Ureter (tissue), 1 donor: ENCODE results near the gene HMGXB3. TPM values are rescaled to one million over a fixed set of nuclear protein-coding genes. Genes with fewer than 3 reads are reported as not detected.

Source experiments
- DNase-seq: peaks from one replicate; pipeline ENCODE4 v3.0.0-alpha.2; 2020; ENCODE audit warnings: low spot score
- total RNA-seq: library from RNA; stranded (reverse); gene quantifications from one replicate; pipeline ENCODE4 v1.2.4, GENCODE V29; 2023
- donor health status: DM: yes; HTN: yes; CAD: no.

The HMGXB3 gene
- total RNA-seq, 1 donor from 2014 or later = 51.0 TPM

DNA sequence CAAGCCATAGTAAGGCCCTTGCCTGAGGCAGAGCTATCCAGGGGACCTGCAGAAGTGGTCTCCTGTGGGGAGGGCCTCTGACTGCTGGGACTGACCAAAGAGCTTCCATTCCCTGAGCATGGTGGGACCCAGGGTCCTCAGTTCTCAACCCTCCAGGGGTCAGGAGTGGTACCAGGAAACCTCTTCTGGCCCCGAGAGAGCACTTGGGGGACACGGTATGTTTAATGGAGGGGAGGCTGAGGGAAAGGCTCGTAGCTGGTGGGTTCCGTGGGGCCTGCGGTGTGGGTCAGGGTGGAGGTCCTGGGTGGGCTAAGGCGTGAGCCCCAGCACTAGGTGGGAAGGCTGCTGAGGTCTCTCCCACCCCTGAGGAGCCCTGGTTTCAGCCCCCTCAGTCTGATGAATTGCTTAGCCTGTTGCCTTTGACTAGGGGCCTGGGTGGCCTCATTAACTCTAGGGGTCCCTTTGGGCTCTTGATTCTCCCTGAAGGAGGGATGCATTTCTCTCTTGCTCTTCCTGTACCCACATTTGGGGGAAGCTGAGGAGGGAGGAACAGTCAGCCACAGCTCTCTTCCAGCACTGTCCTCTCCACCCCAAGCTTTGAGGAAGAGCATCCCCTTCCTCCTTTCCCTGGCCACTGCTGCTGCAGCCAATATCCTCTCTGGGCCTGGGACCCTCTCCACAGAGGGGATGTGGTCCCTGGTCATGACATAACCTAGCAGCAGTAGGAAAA is 51.9 kb downstream of the HMGXB3 start:
- DNase-seq = no peak

DNA sequence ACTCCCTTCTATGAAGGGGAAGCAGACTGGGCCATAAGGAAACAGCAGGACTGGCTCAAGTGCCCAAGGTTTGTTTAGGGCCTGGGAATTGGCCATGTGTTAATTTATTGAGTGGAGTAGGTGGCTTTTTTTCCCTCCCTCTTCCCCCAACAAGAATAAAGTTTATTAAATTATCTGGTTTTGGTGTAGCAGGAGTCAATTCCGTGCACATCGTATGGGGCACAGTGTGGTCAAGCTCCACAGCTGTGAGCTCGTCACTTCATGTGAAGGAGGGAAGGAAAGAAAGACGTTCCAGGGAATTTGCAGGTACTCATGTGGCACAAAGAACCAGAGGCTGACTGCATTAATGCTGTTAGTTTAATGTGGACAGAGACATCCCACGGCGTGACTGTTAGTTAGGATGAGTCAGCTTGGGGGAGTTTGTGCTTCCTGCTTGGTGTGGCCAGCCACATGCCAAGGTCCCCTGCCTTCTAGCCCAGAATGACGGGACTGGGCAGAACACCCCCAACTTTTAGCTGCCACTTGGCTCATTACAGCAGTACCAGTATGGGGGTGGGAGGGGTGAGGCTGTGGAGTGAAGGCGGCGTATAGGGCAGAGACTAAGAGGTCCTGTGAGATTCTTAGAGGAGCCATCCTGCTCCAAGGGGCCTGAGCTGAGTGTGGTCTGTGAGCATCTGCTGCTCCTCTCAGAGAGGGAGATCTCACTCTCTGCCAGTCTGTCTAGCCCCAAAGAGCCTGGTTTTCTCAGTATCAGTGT is 52.6 kb downstream of the HMGXB3 start:
- no peak for DNase-seq

DNA sequence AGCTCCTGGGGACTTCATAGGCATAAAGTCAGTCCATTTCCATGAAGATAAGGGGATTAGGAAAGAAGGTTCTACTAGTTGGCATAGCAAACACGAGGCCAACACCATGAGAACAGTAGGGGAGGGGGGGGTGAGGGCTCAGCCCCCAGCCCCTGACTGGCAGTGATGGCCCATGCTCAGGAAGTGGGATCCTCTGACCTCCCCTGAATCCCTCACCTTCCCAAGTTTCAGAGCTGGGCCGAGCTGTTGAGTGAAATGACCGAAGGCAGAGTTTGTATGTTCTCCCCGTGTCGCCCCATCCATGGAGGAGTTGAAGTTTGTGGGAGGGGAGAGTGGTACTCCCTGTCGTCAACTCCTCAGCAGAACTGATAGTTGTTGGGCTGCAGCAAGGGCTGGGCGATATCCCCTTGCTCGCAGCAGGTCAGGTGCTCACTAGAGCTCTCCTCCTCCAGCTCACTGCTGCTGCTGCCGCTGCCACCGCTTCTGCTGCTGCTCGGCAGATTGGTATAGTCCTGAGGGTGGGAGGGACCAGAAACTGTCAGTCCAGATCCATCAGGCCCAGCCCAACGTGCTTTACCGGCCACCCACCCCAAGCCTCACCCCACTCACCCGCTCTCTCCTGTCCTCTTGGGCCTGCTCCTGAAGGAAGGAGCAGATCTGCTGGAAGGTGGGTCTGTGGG is 53.3 kb downstream of the HMGXB3 start:
- DNase-seq = no peak

DNA sequence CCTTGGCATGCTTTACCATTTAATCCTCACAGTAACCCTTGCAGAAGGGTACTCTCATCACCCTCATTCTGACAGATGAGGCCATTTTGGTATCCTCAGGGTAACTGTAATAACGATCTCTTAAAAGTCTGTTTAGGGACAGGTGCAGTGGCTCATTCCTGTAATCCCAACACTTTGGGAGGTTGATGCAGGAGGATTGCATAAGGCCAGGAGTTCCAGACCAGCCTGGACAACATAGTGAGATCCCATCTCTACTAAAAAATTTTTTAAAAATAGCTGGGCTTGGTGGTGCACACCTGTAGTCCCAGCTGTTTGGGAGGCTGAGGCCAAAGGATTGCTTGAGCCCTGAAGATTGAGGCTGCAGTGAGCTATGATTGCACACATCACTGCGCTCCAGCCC is 54.0 kb downstream of the HMGXB3 start:
- no peak for DNase-seq

DNA sequence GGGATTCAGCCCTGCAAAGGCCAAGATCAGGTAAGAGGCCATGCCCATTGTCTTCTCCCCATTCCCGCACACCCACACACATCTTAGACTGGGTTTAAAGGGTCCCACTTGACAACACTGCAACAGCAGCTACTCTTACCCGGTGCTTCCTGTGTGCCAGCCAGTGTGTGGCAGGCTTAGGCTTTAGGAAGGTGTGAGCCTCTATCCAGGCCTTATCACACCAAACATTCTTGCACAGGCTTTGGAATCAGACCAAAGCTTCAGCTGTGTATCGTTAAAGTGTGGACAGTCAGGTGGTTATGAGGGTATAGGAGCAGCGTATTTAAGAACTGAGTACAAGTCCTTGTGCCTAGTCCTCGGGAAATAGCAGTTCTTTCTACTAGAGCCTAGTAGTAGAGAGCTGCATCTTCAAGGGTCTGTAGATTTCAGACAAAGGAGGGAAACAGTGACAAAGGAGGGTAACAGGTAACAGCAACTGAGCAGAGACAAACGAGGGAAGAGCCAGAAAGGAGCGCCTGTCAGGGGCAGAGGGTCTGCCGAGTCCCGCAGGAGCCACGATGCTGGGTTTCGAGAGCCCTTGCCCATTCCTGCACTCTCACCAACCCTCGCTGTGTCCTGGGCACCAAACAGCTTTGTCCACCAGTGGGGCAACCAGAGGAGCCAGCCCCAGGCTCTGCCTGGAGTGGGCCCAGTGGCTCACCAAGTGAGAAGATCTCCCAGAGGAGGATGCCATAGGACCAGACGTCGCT is 55.0 kb downstream of the HMGXB3 start:
- no peak for DNase-seq

DNA sequence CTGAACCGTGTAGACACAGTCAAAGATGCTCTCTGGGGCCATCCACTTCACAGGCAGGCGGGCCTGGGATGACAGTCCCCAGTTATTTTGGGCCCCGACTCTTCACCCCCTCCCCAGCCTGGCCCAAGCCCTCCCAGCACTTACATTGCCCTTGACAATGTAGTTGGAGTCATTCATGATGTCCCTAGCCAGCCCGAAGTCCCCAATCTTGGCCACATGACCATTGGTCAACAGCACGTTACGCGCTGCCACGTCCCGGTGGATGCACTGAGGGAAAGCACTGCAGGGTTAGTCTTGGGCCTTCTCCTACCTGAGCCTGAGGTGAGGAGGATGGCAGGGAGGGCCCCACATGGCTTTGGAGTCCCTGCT is 55.5 kb downstream of the HMGXB3 start:
- no peak for DNase-seq

DNA sequence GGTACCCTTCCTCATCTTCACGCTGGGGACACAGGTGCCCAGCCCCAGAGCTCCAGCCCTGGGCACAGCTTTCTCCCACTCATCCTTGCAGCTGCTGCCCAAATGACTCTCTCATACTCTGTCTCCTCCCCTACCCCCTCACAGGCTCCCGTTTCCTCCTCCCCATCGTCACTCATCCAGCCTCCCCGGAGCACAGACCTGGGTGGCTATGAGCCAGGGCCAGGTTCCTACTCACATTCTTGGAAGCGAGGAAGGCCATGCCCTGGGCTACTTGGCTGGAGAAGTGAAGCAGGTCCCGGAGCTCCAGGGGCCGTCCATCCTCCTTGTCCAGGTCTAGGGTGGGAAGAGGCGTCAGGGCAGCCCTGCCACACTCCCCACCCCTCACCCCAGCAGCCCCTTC is 56.5 kb downstream of the HMGXB3 start:
- DNase-seq = no peak

DNA sequence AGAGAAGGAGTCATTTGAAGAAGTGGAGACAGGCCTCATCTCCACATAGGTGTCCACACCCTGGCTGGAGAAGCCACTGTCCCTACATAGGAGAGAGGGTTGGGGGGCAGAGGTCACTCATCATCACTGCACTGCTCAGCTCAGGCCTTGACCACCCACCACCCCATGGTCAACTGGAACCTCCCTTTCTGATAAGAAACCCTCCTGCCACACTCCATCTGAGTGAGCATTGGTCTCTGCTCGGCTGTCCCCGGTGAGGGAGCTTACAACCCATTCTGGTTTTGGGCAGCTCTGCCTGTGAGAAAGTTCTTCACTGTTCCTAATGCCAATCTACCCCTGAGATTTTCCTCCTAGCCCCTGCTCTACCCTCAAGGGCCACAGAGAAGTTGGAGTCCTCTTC is 57.0 kb downstream of the HMGXB3 start:
- DNase-seq = no peak

DNA sequence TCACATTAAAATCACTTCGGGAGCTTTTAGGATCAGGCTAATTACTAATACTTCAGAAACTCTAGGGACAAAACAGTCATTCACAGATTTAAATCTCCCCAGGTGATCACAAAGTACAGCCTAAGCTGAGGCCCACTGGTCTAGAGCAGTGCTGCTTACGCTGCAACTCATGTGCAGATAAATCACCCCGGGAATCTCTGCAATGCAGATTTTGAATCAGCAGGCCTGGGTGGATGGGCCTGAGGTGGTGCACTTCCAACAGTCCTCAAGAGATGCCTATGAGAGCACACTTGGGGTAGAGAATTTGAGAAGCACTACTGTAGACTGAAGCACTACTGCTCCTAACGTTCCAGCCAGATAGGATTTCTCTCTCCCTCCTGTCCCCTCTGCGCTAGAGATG is 57.5 kb downstream of the HMGXB3 start:
- no peak for DNase-seq

DNA sequence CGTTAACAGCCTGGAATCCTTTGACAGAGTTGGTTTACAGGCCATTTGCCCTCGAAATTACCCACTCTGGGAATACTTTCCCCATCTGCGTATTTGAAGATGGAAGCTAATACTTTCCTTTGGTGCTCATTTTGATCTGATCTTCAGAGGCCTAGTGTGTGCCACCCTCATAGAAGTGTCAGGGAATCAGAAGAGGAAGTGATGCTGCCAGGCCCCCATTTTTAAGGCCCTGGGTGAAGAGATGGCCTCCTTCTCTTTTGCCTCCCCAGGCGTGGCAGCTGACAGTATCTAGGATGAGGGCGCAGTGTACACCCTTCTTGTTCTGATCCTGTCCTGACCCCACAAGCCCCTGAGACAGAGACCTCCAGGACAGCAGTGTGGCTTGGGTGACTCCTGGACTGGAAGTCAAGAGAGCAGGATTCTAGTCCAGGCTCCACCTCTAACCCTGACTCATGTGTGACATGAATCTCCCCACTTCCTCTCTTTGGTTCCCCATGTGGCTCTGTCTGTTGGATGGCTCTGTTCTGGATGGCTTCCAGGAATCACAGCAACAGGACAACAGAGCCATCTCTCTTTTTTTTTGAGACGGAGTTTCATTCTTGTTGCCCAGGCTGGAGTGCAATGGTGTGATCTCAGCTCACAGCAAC is 58.1 kb downstream of the HMGXB3 start:
- DNase-seq = no peak

DNA sequence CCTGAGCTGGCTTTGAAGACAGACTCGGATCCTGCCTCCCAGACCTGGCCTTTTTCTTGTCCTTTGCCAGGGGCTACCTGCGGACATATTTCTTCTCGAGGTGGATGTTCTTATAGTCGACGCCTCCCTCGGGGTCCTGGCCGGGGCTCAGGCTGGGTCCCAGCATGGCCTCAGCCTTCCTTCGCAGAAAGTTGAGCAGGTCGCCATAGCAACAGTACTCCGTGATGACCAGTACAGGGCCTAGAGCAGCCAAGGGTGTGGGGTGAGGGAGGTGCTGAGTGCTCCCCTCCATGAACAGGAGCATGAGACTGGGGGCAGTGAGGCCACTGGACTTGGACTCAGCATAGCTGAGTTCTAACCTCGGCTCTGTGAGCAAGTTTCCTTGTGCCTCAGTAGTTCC is 59.1 kb downstream of the HMGXB3 start:
- DNase-seq = no peak

DNA sequence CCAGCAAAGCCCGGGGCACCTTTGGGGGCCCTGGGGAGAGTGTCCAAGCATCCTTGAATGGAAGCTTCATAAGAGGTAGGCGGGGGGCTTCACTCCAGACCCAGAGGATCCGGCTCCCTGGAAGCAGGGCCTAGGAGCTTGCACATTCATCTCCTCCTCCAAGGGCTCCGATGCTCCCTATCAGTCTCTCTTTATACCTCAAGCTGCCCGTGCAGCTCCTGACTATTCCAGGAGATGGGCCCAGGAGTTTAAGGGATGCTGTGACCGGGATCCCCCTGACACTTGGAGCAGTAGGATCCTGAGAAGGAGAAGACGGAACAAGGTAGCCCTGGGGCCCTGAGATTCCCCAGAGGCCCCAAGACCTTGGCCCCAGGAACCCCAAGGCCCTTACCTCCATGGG is 59.9 kb downstream of the HMGXB3 start:
- DNase-seq = no peak

DNA sequence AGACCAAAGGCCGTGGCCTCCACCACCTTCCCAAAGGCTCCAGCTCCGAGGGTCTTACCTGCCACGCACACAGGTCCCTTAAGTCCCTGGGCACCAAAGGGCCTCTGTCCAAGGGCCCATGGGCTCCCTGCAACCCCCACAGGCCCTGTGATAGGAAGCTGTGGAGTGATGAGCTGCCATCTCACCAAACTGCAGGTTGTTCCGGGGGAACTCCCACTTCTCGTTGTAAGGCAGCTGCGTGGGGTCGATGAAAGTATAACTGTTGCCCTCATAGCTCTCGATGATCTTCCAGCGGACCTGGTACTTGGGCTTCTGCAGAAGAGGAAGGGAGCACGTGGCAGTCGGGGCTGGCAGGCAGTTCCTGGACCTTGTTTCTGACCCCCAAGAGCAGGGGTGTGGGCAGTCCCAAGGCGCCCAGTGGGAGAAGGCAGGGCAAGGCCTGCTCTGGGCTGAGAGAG is 61.0 kb downstream of the HMGXB3 start:
- no peak for DNase-seq

DNA sequence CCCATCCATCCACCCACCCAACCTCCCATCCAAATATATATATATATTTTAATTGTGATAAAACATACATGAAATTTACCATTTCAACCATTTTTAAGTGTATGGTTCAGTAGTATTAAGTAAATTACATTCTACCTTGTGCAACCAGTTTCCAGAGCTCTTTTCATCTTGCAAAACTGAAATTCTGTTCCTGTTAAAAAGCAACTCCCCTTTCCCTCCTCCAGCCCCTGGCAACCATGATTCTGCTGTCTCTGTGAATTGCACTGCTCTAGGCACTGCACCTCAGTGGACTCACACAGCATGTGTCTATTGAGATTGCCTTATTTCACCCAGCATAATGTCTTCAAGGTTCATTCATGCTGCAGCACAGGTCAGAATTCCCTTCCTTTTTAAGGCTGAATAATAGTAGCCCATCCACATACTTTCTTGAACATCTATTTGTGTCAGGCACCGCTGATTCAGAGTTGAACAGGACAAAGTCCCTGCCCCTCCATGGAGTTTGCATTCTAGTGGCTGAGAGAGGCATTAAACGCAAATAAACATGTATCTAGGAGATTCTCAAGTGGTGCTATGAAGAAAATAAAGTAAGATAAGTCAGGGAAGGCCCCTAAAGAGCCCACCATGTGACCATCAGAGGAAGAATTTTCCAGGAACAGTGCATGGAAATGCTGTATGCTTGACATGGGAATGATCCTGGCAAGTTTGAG is 61.8 kb downstream of the HMGXB3 start:
- no peak for DNase-seq

DNA sequence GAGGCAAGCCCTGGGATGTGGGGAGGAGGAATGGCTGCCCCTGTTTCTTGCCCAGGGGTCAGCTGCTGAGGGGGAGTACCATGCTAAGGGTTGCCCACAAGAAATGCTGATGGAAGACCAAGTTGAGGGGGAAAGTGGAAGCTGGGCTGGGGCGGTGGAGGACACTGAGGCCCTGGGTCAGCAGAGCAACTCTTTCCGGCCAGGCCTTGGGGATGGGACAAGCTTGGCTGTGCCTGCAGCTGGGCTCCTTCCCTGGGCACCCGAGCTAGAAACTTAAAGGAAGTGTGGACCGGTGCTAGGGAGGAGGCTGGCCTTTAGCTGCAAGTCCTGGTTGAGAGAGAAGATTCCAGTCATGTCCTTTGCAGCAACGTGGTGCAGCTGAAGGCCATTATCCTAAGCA is 63.1 kb downstream of the HMGXB3 start:
- no peak for DNase-seq

DNA sequence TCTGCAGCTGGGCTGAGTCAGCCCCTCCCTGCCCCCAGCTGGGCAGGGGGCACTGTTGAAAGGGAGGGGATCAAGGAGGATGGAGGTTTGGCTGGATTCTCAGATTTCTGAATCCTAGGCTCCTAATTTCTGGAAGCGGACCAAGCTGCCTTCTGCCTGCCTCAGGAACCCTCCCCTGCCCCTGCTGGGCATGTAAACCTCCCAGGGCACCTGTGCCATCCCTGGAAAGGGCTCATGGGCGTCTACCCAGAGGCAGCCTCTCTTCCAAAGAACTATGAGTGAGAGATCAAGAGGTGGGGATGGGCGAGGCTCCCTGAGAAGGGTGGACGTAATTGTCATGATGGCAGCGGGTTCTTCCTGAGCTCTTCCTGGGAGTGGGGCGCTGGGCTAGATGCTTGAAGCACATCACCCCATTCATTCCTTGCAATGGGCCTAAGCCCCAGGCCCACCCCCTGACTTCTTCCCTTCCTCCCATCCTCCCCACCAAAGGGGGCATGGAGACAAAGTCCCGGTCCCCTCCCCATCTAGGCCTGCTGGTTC is 64.2 kb downstream of the HMGXB3 start:
- no peak for DNase-seq

DNA sequence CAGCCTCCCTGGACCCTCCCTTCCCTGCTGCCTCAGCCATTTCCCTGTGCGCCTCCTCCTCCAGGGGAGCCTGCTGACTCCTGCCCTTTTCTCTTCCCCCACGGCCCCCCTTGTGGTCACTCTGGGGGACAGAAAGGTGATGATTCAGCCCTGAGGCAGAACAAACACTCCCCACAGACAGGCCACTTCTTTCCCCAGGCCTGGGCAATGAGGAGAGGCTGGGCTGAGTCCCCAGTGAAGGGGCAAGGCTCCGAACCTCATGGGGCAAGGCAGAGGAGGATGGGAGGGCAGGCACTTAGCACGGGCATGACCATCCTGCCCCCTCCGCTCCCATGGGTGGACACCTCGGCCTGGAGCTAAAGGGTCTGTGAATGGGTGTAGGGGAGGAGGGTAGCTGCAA is 64.8 kb downstream of the HMGXB3 start:
- DNase-seq = no peak

DNA sequence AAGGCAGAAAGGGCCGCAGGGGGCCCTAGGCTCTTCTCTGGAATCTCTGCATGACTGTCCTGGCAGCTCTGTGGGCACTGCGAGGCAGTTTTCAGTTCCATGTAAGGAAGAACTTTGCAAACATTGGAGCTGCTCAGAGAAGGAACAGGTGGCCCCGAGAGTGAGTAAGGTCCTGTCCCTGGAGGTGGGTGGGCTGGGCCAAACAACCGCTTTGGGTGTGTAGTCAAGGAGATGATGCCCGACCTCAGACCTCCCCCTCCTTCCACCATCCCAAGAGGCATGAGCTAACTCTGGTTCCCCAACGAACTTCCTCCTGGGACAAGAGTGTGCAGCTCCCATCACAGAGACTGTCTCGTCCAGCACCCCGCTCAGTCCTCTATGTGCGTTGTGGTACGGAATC is 65.3 kb downstream of the HMGXB3 start:
- DNase-seq = no peak

DNA sequence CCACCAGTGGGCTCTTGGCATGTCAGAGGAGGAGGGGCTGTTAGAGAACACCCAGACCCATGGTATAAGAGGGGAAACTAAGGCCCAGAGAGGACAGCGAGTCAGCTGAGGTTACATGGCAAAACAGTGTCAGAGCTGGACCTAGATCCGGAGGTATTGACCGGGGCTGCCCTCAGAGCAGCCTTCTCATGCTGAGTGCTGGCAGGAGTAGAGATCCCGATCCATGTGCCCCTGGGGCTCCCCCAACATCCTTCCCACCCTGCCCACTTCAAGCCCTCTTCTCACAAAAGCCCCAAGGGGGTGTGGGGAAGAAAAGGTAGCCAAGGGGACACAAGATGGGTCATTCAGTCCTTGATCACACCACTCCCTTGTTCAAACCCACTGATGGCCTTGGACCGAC is 65.9 kb downstream of the HMGXB3 start:
- no peak for DNase-seq

DNA sequence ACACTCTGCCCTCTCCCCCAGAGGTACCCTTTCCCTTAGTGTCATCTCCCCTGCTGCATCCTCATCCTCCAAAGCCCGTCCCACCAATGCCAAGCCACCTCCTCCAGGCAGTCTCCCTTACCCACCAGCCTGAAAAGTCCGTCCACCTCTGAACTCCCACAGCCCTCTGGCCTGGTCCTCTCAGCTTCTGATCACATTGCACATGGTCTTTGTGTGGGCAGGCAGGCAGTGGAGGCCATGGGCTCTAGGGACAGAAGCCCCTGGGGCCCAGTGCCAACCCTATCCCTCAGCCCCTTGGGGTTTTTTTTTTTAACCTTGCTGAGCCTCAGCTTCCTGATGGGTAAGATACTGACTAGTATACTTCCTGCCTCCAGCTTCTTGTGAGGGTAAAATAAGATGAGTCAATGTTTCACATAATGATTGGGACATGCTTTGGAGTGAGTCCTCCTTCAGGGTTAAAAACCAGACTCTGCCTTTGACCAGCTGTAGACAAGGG is 66.4 kb downstream of the HMGXB3 start:
- DNase-seq = no peak
